ENCODE measurements around the gene AGPAT4. TPM values are rescaled to one million over a fixed set of nuclear protein-coding genes. Genes with fewer than 3 reads are reported as not detected.

Gene AGPAT4
- total RNA-seq, 1 donor from 2014 or later, result 4.7 TPM

DNA sequence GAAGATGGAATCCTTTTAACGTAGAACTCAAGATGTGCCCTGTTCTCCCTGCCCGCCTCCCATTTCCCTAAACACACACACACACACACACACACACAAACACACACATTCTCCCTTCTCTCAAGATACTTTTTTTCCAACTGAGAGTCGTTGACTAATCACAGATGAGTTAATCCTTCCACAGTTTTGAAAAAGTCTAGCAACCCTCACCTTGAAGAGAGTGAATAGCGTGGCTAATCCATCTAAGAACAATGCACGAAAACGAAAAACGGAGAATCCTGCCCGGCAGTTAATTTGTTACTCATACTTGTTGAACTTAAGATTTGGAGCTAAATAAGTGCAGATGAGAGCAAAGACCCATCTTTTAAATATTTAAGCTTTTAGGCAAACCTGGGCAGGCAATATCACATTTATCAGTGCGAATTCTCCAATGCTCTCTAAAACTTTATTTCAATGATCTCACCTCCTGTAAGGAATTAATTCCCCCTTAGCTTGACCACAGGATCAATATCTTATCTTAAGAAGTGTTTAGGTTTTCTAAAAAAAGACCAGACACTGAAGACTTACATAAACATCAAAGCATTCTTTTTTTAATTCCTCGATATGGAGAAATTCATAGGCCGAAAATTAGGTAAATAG lies 1.1 kb downstream of the AGPAT4 start:
- peaks cover 7% of the 10 kb centered on the region for H3K27me3 Mint-ChIP-seq
- POLR2A ChIA-PET, result interaction anchor here (0.6 to 1.9 kb wide), 2 partner anchors 38 to 103 kb away, joined by 3 to 9 read pairs; no protein-coding TSS in a partner anchor

DNA sequence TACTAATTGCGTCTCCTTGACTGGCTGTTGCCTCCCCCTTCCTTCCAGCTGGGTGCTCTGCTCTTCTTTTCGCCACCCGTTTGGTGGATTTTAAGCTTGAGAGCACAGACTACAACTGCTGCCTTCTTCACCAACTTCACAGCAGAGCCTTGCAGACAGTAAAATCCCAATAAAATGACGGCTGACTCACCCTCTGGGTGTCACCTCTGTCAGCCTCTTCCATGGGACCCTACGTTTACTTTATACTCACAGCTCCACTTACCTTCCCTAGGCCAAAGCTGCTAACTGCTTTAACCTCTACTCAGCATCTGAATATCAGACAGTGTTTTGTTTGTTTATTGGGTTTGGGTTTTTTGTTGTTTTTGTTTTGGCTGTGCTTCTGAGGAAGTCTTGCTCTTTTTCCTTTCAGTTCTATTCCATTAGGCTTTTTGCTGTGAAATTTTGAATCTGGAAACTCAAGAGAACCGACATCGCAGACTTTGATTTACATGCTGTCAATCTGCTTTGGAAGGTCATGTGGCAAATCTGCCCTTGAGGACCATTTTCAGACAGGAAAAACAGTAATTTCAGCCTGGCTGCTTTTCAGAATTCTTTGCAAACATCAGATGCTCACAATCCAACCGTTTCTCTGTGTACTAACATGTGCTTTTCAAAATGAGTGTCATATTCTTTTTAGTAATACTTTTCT lies 2.4 kb downstream of the AGPAT4 start:
- H3K9me3 Mint-ChIP-seq, result no peaks in the 10 kb centered on the region
- CTCF ChIA-PET, result no interaction called here
- H3K4me3 Mint-ChIP-seq, result no peak overlapping the region
- TF ChIP-seq, protein P1, sequence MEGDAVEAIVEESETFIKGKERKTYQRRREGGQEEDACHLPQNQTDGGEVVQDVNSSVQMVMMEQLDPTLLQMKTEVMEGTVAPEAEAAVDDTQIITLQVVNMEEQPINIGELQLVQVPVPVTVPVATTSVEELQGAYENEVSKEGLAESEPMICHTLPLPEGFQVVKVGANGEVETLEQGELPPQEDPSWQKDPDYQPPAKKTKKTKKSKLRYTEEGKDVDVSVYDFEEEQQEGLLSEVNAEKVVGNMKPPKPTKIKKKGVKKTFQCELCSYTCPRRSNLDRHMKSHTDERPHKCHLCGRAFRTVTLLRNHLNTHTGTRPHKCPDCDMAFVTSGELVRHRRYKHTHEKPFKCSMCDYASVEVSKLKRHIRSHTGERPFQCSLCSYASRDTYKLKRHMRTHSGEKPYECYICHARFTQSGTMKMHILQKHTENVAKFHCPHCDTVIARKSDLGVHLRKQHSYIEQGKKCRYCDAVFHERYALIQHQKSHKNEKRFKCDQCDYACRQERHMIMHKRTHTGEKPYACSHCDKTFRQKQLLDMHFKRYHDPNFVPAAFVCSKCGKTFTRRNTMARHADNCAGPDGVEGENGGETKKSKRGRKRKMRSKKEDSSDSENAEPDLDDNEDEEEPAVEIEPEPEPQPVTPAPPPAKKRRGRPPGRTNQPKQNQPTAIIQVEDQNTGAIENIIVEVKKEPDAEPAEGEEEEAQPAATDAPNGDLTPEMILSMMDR (IDR thresholded peaks at IDR 0.05), result no peak
- intact Hi-C loops (cut with micrococcal nuclease), result loop anchor here (5.0 to 10.0 kb wide), 2 partner anchors 529 to 1307 kb away; partner anchors contain the start of gene IGF2R
- H3K27ac Mint-ChIP-seq, result no peak overlapping the region
- H3K36me3 Mint-ChIP-seq (ENCODE audit: low read depth), result no peaks in the 10 kb centered on the region
- peaks cover 19% of the 10 kb centered on the region for H3K4me1 Mint-ChIP-seq
- POLR2A ChIA-PET, result no interaction called here
- H3K27me3 Mint-ChIP-seq, result peaks cover 7% of the 10 kb centered on the region
- ATAC-seq (ENCODE audit: low read depth) (no peak), DNase-seq (no peak)

More for the DNA sequence above, 1.1 kb downstream of the AGPAT4 start:
- Mint-ChIP-seq H3K4me1 (peaks cover 19% of the 10 kb centered on the region), H3K9me3 (no peaks in the 10 kb centered on the region), H3K27ac (peak overlapping the region; percentile 51), H3K4me3 (peak overlapping the region; percentile 89), H3K36me3 (ENCODE audit: low read depth) (no peaks in the 10 kb centered on the region)
- intact Hi-C loops (cut with micrococcal nuclease), result loop anchor here (1.0 to 10.0 kb wide), 3 partner anchors 530 to 1455 kb away; partner anchors contain the start of genes IGF2R, PACRG and PRKN
- CTCF ChIA-PET, result no interaction called here
- TF ChIP-seq, protein P1 (IDR thresholded peaks at IDR 0.05), result no peak
- ATAC-seq (ENCODE audit: low read depth) (no peak), DNase-seq (no peak)

DNA sequence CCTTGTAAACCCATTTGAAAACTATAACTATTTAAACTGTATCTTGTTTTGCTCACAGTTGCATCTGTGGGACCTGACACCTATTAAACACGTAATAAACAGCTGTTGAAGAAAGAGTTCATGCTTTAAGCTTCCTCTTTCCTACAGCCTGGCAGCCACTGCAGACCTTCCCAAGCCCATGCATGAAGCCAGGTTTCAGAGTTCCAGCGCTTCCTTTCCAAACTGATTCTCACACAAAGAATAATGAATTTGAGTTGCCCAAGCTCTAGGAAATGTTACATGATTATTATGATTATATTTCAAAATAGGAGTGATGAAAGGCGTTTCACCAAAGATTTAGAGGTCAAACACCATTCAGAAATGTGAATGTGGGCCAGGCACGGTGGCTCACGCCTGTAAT lies 3.7 kb downstream of the AGPAT4 start:
- Mint-ChIP-seq H3K36me3 (ENCODE audit: low read depth) (no peaks in the 10 kb centered on the region), H3K9me3 (no peaks in the 10 kb centered on the region), H3K4me3 (no peak overlapping the region), H3K4me1 (peaks cover 19% of the 10 kb centered on the region), H3K27me3 (peaks cover 7% of the 10 kb centered on the region), H3K27ac (no peak overlapping the region)
- intact Hi-C loops (cut with micrococcal nuclease), result loop anchor here (5.0 to 10.0 kb wide), 2 partner anchors 528 to 1305 kb away; partner anchors contain the start of gene IGF2R
- DNase-seq (no peak), ATAC-seq (ENCODE audit: low read depth) (no peak)
- CTCF ChIA-PET, result no interaction called here
- POLR2A ChIA-PET, result no interaction called here
- TF ChIP-seq, protein P1 (IDR thresholded peaks at IDR 0.05), result no peak

DNA sequence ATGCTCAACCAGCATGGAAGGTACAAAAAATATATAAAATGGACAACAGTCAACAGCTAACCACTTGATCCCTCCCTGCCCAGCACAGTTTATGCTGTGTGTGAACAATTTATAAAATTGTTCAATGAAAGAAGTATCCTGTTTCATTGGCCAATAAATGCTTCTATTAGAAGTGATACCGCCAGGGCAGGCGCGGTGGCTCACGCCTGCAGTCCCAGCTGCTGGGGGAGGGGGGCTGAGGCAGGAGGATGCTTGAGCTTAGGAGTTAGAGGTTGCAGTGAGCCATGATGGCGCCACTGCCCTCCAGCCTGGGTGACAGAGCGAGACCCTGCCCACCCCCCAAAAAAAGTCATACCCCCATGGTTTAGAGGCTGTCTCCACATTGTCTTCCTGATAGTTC lies 4.6 kb downstream of the AGPAT4 start:
- DNase-seq, result no peak
- no peaks in the 10 kb centered on the region for H3K36me3 Mint-ChIP-seq (ENCODE audit: low read depth)
- ATAC-seq (ENCODE audit: low read depth), result no peak
- TF ChIP-seq, protein P1 (IDR thresholded peaks at IDR 0.05), result no peak
- H3K4me3 Mint-ChIP-seq, result no peak overlapping the region
- no peak overlapping the region for H3K27ac Mint-ChIP-seq
- peaks cover 16% of the 10 kb centered on the region for H3K4me1 Mint-ChIP-seq
- no peaks in the 10 kb centered on the region for H3K9me3 Mint-ChIP-seq
- H3K27me3 Mint-ChIP-seq, result peaks cover 2% of the 10 kb centered on the region
- ChIA-PET POLR2A (no interaction called here), CTCF (no interaction called here)
- intact Hi-C loops (cut with micrococcal nuclease), result no loop called here

DNA sequence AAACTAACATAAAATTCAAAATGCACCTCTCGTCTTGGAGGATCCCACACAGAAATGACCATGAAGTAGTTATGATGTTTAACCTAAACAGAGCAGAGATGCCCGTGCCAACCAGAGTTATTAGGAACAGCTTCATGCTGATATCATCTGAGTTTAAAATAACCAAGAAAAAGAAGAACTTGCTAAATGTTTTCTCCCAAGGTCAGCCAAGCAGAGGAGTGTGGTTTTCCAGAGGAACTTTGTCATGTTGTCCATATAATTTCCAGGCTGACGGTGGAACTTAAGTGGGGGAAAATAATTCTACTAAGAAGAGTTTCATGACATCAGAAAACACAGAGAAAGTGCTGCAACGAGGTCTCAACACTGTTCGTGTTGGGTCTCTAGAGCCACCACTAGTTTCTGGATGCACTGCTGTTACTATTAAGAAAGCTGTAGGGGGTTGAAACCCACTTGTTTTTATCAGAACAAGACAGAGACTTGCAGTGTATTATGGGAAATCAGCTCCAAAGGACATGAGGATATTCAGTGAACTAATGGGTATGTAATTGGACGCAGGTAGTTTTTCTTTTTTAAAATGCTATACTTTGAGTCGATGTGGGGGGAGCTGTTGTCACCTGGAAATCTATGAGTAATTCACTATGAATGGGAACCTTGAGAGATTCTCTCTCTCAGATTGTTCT lies 5.2 kb downstream of the AGPAT4 start:
- no peak overlapping the region for H3K27ac Mint-ChIP-seq
- H3K27me3 Mint-ChIP-seq, result no peaks in the 10 kb centered on the region
- DNase-seq, result no peak
- no peaks in the 10 kb centered on the region for H3K9me3 Mint-ChIP-seq
- H3K4me1 Mint-ChIP-seq, result peaks cover 10% of the 10 kb centered on the region
- TF ChIP-seq, protein P1 (IDR thresholded peaks at IDR 0.05), result no peak
- no peak overlapping the region for H3K4me3 Mint-ChIP-seq
- ChIA-PET POLR2A (no interaction called here), CTCF (no interaction called here)
- intact Hi-C loops (cut with micrococcal nuclease), result no loop called here
- ATAC-seq (ENCODE audit: low read depth), result no peak
- no peaks in the 10 kb centered on the region for H3K36me3 Mint-ChIP-seq (ENCODE audit: low read depth)

All from activated B cell treated with CpG ODN at 0.5 μM for 24 hours (primary cell).